ENCODE measurements around the gene PTPN23.
A peak's percentile ranks its signal among the peaks of the same experiment; 100 is the strongest.

PTPN23 gene

GRCh38 chr3:47407896-47408838 is 27.3 kb downstream of the PTPN23 start:
- no peak for DNase-seq

- no peak for DNase-seq
Measured at GRCh38 chr3:47408839-47409229, 28.0 kb downstream of the PTPN23 start.

- no peak for DNase-seq
Measured at GRCh38 chr3:47409284-47409683, 28.5 kb downstream of the PTPN23 start.

- no peak for DNase-seq
Measured at GRCh38 chr3:47409688-47410416, 29.0 kb downstream of the PTPN23 start.

GRCh38 chr3:47410417-47410720 is 29.5 kb downstream of the PTPN23 start:
- no peak for DNase-seq

- DNase-seq, result no peak
Measured at GRCh38 chr3:47410801-47411646, 30.2 kb downstream of the PTPN23 start.

GRCh38 chr3:47411696-47412452 is 31.1 kb downstream of the PTPN23 start:
- no peak for DNase-seq

- no peak for DNase-seq
Measured at GRCh38 chr3:47412453-47412756, 31.6 kb downstream of the PTPN23 start.

- DNase-seq, result no peak
Measured at GRCh38 chr3:47412842-47413520, 32.2 kb downstream of the PTPN23 start.

- DNase-seq, result no peak
Measured at GRCh38 chr3:47413751-47414150, 32.9 kb downstream of the PTPN23 start.

GRCh38 chr3:47414161-47414564 is 33.3 kb downstream of the PTPN23 start:
- no peak for DNase-seq

GRCh38 chr3:47414666-47415587 is 34.1 kb downstream of the PTPN23 start:
- no peak for DNase-seq

GRCh38 chr3:47416041-47416440 is 35.2 kb downstream of the PTPN23 start:
- no peak for DNase-seq

GRCh38 chr3:47418167-47419082 is 37.6 kb downstream of the PTPN23 start:
- DNase-seq, result no peak

- DNase-seq, result no peak
Measured at GRCh38 chr3:47419083-47420043, 38.5 kb downstream of the PTPN23 start.

GRCh38 chr3:47420044-47420430 is 39.2 kb downstream of the PTPN23 start:
- DNase-seq, result no peak

- DNase-seq, result peak; percentile 30
Measured at GRCh38 chr3:47420511-47421484, 40.0 kb downstream of the PTPN23 start.

Measured in NCI-H2227 treated with DMSO at 0.1 percent for 48 hours (cell line).